Keratinocyte (primary cell): ENCODE measurements around the gene RNF123. TPM values are rescaled to one million over a fixed set of nuclear protein-coding genes. Genes with fewer than 3 reads are reported as not detected.

Experiments used
- DNase-seq: peaks from one replicate; pipeline ENCODE4 v3.0.0-alpha.2; 2011; ENCODE audit warnings: low read depth, missing footprints, low spot score
- FAIRE-seq: peaks from 2 replicates; lab custom pipeline; 2011; peaks lifted over from hg19 to GRCh38; lab: Jason Lieb, UNC
- H2AFZ ChIP-seq: 2 replicates; pipeline ENCODE4 v1.6.0; 2012; ENCODE audit warnings: low read length, control low read depth, inconsistent platforms; ENCODE audit not compliant: control insufficient read depth
- H3K27ac ChIP-seq: 2 replicates; pipeline ENCODE4 v1.5.1; 2011; ENCODE audit warnings: low read length; ENCODE audit not compliant: control insufficient read depth, insufficient read depth
- H3K27me3 ChIP-seq: 3 replicates; pipeline ENCODE4 v1.6.0; 2011; ENCODE audit warnings: low read length; ENCODE audit not compliant: control insufficient read depth, insufficient read depth; ENCODE audit errors: extremely low read depth
- H3K36me3 ChIP-seq, 2 experiments: 2 replicates in 1 of 2; 3 replicates in 1 of 2; pipeline ENCODE4 v1.5.1; 2011; ENCODE audit warnings: low read length in 2 of 2, mild to moderate bottlenecking in 1 of 2; ENCODE audit not compliant: control insufficient read depth in 2 of 2, insufficient read depth in 2 of 2; ENCODE audit errors: extremely low read depth in 1 of 2
- H3K4me1 ChIP-seq: 3 replicates; pipeline ENCODE4 v1.5.1; 2011; ENCODE audit warnings: low read length; ENCODE audit not compliant: control insufficient read depth, insufficient read depth; ENCODE audit errors: extremely low read depth
- H3K4me2 ChIP-seq: 3 replicates; pipeline ENCODE4 v1.6.0; 2011; ENCODE audit warnings: low read depth, low read length; ENCODE audit not compliant: control insufficient read depth, insufficient read depth; ENCODE audit errors: extremely low read depth
- H3K4me3 ChIP-seq, 3 experiments: fragments of 200-600 bp in 1 of 3; sonication (generic) in 1 of 3; 2 replicates in 2 of 3; 3 replicates in 1 of 3; pipeline ENCODE4 v1.5.1; 2011 to 2016; ENCODE audit warnings: low read length in 3 of 3, mild to moderate bottlenecking in 3 of 3, control low read depth in 2 of 3, inconsistent platforms in 1 of 3, low read depth in 1 of 3, mixed read lengths in 1 of 3, mixed run types in 1 of 3, moderate library complexity in 1 of 3; ENCODE audit not compliant: control insufficient read depth in 2 of 3, insufficient read depth in 2 of 3; ENCODE audit errors: extremely low read depth in 1 of 3
- H3K79me2 ChIP-seq: 2 replicates; pipeline ENCODE4 v1.6.0; 2012; ENCODE audit warnings: low read length; ENCODE audit not compliant: control insufficient read depth, insufficient read depth
- H3K9ac ChIP-seq: 3 replicates; pipeline ENCODE4 v1.6.0; 2011; ENCODE audit warnings: low read length; ENCODE audit not compliant: control insufficient read depth, insufficient read depth; ENCODE audit errors: extremely low read depth
- H3K9me1 ChIP-seq: 3 replicates; pipeline ENCODE4 v1.6.0; 2011; ENCODE audit warnings: low read length; ENCODE audit not compliant: control insufficient read depth, insufficient read depth; ENCODE audit errors: extremely low read depth
- H3K9me3 ChIP-seq: 2 replicates; pipeline ENCODE4 v1.5.1; 2012; ENCODE audit warnings: low read depth, low read length; ENCODE audit not compliant: control insufficient read depth
- H4K20me1 ChIP-seq: 3 replicates; pipeline ENCODE4 v1.6.0; 2011; ENCODE audit warnings: low read length; ENCODE audit not compliant: control insufficient read depth, insufficient read depth; ENCODE audit errors: extremely low read depth
- EZH2 ChIP-seq: IDR thresholded peaks from one replicate; pipeline ENCODE4 v1.6.1; 2012; ENCODE audit warnings: inconsistent platforms, mild to moderate bottlenecking, low read length, moderate library complexity
- dilution Hi-C: fragments of 300-500 bp; cut with MboI; formaldehyde crosslinking; loops from one replicate; pipeline ENCODE4 v1.7.0; 2020; ENCODE audit warnings: low sequenced_read_pairs; ENCODE audit not compliant: extremely low pct_ligation_motif_present
- polyA plus RNA-seq, 5 experiments: library from polyadenylated mRNA; depleted of rRNA in 3 of 5; stranded (reverse) in 3 of 5; stranded (forward) in 1 of 5; unstranded in 1 of 5; fragments of >200 nt; gene quantifications; 1 replicate in 1 of 5; 2 replicates in 3 of 5; 3 replicates in 1 of 5; pipeline versions ENCODE4 v1.2.1 to v1.2.3, GENCODE V29; 2011 to 2012; ENCODE audit warnings: missing spikeins in 2 of 5, low read depth in 1 of 5, low replicate concordance in 1 of 5
- TF ChIP-seq, protein P1 (sequence below), 3 experiments: IDR thresholded peaks in 1 of 3; conservative IDR thresholded peaks in 1 of 3; optimal IDR thresholded peaks in 1 of 3; 2 replicates in 2 of 3; 3 replicates in 1 of 3; pipeline versions ENCODE3 to v1.5.1; 2011; ENCODE audit warnings: low read length in 3 of 3, mild to moderate bottlenecking in 3 of 3, moderate library complexity in 2 of 3, control low read depth in 1 of 3, inconsistent platforms in 1 of 3; ENCODE audit not compliant: insufficient read depth in 2 of 3; ENCODE audit errors: extremely low read depth in 1 of 3

Gene RNF123
- polyA plus RNA-seq, 1 donor (not counting 4 experiments of a cell fraction or from before 2014, with no cell fraction given) = 18.1 TPM

DNA sequence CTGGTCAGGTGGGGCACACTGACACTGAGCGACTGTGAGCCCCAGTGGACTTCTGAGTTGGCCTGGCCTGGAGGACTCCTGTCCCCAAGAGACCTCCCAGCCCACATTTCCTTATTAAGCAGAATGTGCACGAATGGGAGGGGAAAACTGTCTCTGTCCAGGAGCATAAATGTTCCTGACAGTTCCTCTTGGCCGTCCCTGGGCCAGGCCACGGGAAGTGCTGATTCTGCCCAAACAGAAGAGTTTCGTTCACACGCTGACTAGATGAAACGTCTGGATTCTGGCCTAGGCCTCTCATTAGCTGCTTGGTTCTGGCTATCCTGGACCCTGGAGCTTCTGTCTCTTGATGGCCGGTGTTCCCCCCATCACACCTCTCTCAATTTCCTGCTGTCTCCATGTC, 44.7 kb upstream of the RNF123 start:
- Histone ChIP-seq H3K9me1 (no peaks in the 10 kb centered on the region), H3K4me2 (no peak overlapping the region), H3K4me3 (no peak overlapping the region), H3K27me3 (peaks cover 7% of the 10 kb centered on the region), H3K9me3 (no peaks in the 10 kb centered on the region), H3K36me3 (no peaks in the 10 kb centered on the region), H4K20me1 (no peaks in the 10 kb centered on the region), H3K9ac (no peak overlapping the region), H2AFZ (no peak overlapping the region), H3K79me2 (no peaks in the 10 kb centered on the region), H3K27ac (no peak overlapping the region), H3K4me1 (peaks cover 2% of the 10 kb centered on the region)
- no peak for DNase-seq
- dilution Hi-C loops = no loop called here
- no peak for FAIRE-seq
- no peak for TF ChIP-seq EZH2

DNA sequence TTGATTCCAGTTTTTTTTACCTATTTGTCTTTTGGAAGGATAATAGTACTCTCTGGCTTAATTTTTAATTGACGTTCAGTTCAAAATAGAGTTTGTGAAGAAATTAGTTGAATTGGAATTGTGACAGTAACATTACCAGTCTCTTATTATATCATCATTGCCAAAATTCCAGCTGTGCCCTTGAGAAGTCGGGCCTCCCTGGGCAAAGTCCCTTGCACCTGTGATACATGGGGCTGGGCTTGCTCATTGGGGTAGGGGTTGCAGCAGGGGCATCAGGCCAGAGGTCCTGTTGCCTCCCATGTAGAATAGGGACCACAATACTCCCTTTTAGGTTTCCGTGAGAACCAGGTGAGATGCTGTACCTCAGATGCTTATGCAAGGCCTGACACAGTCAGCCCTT, 43.1 kb upstream of the RNF123 start:
- Histone ChIP-seq H3K9ac (no peak overlapping the region), H3K4me2 (no peak overlapping the region)
- dilution Hi-C loops = no loop called here

More for the DNA sequence above, 43.1 kb upstream of the RNF123 start:
- DNase-seq (no peak), FAIRE-seq (no peak)
- peaks cover 7% of the 10 kb centered on the region for H3K27me3 ChIP-seq
- no peak overlapping the region for H2AFZ ChIP-seq
- H3K4me3 ChIP-seq = no peak overlapping the region
- H3K79me2 ChIP-seq = no peaks in the 10 kb centered on the region
- peaks cover 3% of the 10 kb centered on the region for H3K4me1 ChIP-seq
- no peaks in the 10 kb centered on the region for H3K36me3 ChIP-seq
- no peak overlapping the region for H3K27ac ChIP-seq
- TF ChIP-seq EZH2 = no peak
- TF ChIP-seq, protein P1, sequence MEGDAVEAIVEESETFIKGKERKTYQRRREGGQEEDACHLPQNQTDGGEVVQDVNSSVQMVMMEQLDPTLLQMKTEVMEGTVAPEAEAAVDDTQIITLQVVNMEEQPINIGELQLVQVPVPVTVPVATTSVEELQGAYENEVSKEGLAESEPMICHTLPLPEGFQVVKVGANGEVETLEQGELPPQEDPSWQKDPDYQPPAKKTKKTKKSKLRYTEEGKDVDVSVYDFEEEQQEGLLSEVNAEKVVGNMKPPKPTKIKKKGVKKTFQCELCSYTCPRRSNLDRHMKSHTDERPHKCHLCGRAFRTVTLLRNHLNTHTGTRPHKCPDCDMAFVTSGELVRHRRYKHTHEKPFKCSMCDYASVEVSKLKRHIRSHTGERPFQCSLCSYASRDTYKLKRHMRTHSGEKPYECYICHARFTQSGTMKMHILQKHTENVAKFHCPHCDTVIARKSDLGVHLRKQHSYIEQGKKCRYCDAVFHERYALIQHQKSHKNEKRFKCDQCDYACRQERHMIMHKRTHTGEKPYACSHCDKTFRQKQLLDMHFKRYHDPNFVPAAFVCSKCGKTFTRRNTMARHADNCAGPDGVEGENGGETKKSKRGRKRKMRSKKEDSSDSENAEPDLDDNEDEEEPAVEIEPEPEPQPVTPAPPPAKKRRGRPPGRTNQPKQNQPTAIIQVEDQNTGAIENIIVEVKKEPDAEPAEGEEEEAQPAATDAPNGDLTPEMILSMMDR (optimal IDR thresholded peaks at IDR 0.05 in 1 of 3, IDR thresholded peaks at IDR 0.05 in 1 of 3, conservative IDR thresholded peaks at IDR 0.05 in 1 of 3; ENCODE audit: extremely low read depth in 1 of 3, insufficient read depth in 2 of 3, low read length in 3 of 3) = no peak
- no peaks in the 10 kb centered on the region for H3K9me1 ChIP-seq
- H4K20me1 ChIP-seq = no peaks in the 10 kb centered on the region
- H3K9me3 ChIP-seq = no peaks in the 10 kb centered on the region
